Large intestine (tissue), 3 donors: ENCODE data around the gene GALP. TPM values are rescaled to one million over a fixed set of nuclear protein-coding genes. Genes with fewer than 3 reads are reported as not detected.
"Not testable (repeated sequence)": the region's sequence is repeated elsewhere in the genome, so short reads cannot be mapped to it uniquely, and the experiment has no call there.

ENCODE experiments used
- DNase-seq, 2 donors: peaks; one replicate each; pipeline versions ENCODE4 v3.0.0 to v3.0.0-alpha.2; 2013
- H3K27ac ChIP-seq: one replicate; pipeline ENCODE4 v1.5.1; 2013; ENCODE audit warnings: low read length
- H3K27me3 ChIP-seq: 2 replicates; pipeline ENCODE4 v1.6.1; 2013; ENCODE audit warnings: low read length; ENCODE audit not compliant: control insufficient read depth, insufficient read depth
- H3K36me3 ChIP-seq: 2 replicates; pipeline ENCODE4 v1.6.1; 2013; ENCODE audit warnings: low read length; ENCODE audit not compliant: control insufficient read depth, insufficient read depth
- H3K4me1 ChIP-seq: one replicate; pipeline ENCODE4 v1.6.1; 2013; ENCODE audit warnings: low read length; ENCODE audit not compliant: control insufficient read depth, insufficient read depth
- H3K4me3 ChIP-seq: one replicate; pipeline ENCODE4 v1.5.1; 2013; ENCODE audit warnings: low read length
- H3K9me3 ChIP-seq: one replicate; pipeline ENCODE4 v1.6.1; 2013; ENCODE audit warnings: mild to moderate bottlenecking, low read depth, low read length, moderate library complexity; ENCODE audit not compliant: control insufficient read depth
- WGBS: methylation state at CpG from one replicate; pipeline ENCODE4 v1.1.5; 2013; ENCODE audit warnings: low lambda C conversion rate; ENCODE audit not compliant: insufficient coverage; 5-methylcytosine and 5-hydroxymethylcytosine counted together
- polyA plus RNA-seq: library from polyadenylated mRNA; unstranded; fragments of 120-200 nt; gene quantifications from one replicate; pipeline ENCODE4 v1.2.1, GENCODE V29; 2013

Gene GALP
- polyA plus RNA-seq, 1 donor: not detected

DNA sequence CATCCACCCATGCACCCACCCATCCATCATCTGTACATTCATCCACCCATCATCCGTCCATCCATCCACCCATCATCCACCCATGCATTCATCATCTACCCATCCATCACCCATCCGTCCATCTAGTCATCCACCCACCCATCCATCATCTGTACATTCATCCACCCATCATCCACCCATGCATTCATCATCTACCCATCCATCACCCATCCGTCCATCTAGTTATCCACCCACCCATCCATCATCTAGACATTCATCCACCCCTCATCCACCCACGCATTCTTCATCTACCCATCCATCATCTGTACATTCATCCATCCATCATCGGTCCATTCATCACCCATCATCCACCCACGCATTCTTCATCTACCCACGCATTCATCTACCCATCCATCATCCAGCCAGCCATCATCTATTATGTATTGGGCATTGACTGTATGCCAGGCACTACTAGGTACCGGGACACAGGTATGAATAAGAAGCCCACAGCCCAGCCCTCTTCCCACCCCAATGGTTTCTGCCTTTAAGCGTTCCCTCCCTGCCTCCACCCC is 16.7 kb upstream of the GALP start:
- Histone ChIP-seq H3K4me1 (no peaks in the 10 kb centered on the region), H3K27ac (no peak overlapping the region), H3K4me3 (no peak overlapping the region), H3K36me3 (peaks cover 45% of the 10 kb centered on the region), H3K27me3 (no peaks in the 10 kb centered on the region), H3K9me3 (no peaks in the 10 kb centered on the region)
- 94% methylated on average over 5 of the region's 9 CpGs for WGBS
- no peak for DNase-seq

DNA sequence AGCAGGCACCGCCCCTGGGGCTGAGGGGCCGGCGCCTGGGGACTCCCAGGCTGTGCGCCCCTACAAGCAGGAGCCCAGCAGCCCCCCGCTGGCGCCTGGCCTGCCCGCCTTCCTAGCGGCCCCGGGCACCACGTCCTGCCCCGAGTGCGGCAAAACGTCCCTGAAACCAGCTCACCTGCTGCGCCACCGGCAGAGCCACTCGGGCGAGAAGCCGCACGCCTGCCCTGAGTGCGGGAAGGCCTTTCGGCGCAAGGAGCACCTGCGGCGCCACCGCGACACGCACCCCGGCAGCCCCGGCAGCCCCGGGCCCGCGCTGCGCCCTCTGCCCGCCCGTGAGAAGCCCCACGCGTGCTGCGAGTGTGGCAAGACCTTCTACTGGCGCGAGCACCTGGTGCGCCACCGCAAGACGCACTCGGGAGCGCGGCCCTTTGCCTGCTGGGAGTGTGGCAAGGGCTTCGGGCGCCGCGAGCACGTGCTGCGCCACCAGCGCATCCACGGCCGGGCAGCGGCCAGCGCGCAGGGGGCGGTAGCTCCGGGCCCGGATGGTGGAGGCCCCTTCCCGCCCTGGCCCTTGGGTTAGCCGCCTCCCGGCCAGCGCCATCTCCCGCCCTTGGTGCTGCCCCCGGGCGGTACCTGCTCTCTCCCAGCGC is 16.1 kb upstream of the GALP start:
- no peaks in the 10 kb centered on the region for H3K4me1 ChIP-seq
- H3K4me3 ChIP-seq: no peak overlapping the region
- H3K27me3 ChIP-seq: no peaks in the 10 kb centered on the region
- no peaks in the 10 kb centered on the region for H3K9me3 ChIP-seq
- no peak overlapping the region for H3K27ac ChIP-seq
- WGBS: no CpG with 5 or more reads among the region's 69 CpGs
- peaks cover 41% of the 10 kb centered on the region for H3K36me3 ChIP-seq
- DNase-seq: no peak

- WGBS: no CpG with 5 or more reads among the region's 11 CpGs
- Histone ChIP-seq H3K4me3 (no peak overlapping the region), H3K27ac (no peak overlapping the region), H3K9me3 (no peaks in the 10 kb centered on the region), H3K36me3 (peaks cover 28% of the 10 kb centered on the region), H3K27me3 (no peaks in the 10 kb centered on the region), H3K4me1 (no peaks in the 10 kb centered on the region)
- DNase-seq: no peak
Observed at GRCh38 chr19:56161534-56161933, 14.3 kb upstream of the GALP start.

DNA sequence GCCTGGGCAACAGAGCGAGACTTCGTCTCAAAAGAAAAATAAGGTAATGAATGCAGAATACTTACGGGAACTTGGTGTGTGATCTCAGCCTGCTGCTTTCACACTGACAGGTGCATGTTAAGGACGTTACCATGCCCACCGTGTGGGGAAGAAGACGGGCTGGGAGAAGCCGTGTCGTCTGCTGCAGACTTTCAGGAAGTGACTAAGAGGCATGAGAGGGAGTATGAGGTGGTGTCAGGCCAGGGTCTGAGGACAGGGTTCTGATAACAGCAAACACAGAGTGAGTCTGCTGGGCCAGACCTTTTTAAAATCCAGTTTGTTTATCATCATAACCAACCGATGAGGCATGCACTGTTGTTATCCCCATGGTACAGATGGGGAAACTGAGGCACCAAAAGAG is 13.6 kb upstream of the GALP start:
- WGBS: 100% methylated on average over 1 of the region's 9 CpGs
- no peaks in the 10 kb centered on the region for H3K4me1 ChIP-seq
- DNase-seq: no peak
- no peaks in the 10 kb centered on the region for H3K27me3 ChIP-seq
- peaks cover 24% of the 10 kb centered on the region for H3K36me3 ChIP-seq
- H3K9me3 ChIP-seq: no peaks in the 10 kb centered on the region
- H3K4me3 ChIP-seq: no peak overlapping the region
- no peak overlapping the region for H3K27ac ChIP-seq

DNA sequence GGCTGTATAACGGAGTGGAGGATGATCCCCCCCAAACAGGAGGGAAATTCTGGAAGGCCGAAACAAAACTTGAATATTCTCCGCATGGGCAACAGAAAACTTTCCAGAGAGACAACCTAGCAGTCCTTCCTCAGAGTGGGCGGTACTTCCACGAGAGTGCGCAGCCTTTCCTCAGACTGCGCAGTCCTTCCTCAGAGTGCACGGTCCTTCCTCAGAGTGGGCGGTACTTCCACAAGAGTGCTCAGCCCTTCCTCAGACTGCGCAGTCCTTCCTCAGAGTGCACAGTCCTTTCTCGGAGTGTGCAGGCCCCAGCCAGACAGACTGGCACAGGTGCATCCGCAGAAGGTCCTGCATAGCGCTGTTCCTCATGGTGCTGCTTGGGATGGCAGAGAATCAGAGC is 12.7 kb upstream of the GALP start:
- DNase-seq: no peak
- H3K9me3 ChIP-seq: no peaks in the 10 kb centered on the region
- no CpG with 5 or more reads among the region's 13 CpGs for WGBS
- no peak overlapping the region for H3K27ac ChIP-seq
- H3K27me3 ChIP-seq: no peaks in the 10 kb centered on the region
- H3K4me3 ChIP-seq: no peak overlapping the region
- no peaks in the 10 kb centered on the region for H3K4me1 ChIP-seq
- H3K36me3 ChIP-seq: peaks cover 22% of the 10 kb centered on the region

GRCh38 chr19:56167064-56167578 is 8.7 kb upstream of the GALP start:
- Histone ChIP-seq H3K27me3 (no peaks in the 10 kb centered on the region), H3K27ac (no peak overlapping the region), H3K36me3 (no peaks in the 10 kb centered on the region), H3K4me3 (no peak overlapping the region), H3K4me1 (no peaks in the 10 kb centered on the region), H3K9me3 (no peaks in the 10 kb centered on the region)
- WGBS: no CpG with 5 or more reads among the region's 7 CpGs
- DNase-seq: no peak

- peak; percentile 19 to 50 for DNase-seq
- no peak overlapping the region for H3K27ac ChIP-seq
- H3K4me1 ChIP-seq: no peaks in the 10 kb centered on the region
- H3K36me3 ChIP-seq: no peaks in the 10 kb centered on the region
- peaks cover 13% of the 10 kb centered on the region for H3K27me3 ChIP-seq
- H3K4me3 ChIP-seq: no peak overlapping the region
- WGBS: no CpG with 5 or more reads among the region's 14 CpGs
- H3K9me3 ChIP-seq: no peaks in the 10 kb centered on the region
Observed at GRCh38 chr19:56170261-56170660, 5.5 kb upstream of the GALP start.

DNA sequence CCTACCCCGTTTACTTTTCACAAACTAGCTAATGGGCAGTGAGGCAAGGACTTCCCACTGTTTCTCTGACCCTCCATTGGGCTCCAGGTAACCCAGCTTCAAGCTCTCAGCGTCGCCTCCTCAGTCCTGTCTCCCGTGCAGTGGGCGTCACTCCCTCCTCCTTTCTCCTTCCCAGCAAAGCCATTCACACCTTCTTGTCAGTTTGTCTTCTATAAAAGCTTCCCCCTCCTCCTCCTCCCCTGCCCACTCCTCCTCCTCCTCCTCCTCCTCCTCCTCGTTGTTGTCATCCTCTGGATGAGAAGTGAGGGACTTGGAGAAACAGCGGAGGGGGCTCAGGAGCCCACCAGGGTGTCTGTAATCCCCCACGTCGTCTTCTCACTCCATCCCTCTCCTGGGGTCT is 1.7 kb upstream of the GALP start:
- Histone ChIP-seq H3K27me3 (peaks cover 16% of the 10 kb centered on the region), H3K9me3 (no peaks in the 10 kb centered on the region), H3K36me3 (no peaks in the 10 kb centered on the region), H3K4me3 (no peak overlapping the region), H3K4me1 (no peaks in the 10 kb centered on the region), H3K27ac (no peak overlapping the region)
- no CpG with 5 or more reads among the region's 9 CpGs for WGBS
- no peak for DNase-seq

GRCh38 chr19:56174550-56174949 is 1.3 kb upstream of the GALP start:
- DNase-seq: no peak
- no CpG with 5 or more reads among the region's 11 CpGs for WGBS
- no peak overlapping the region for H3K4me3 ChIP-seq
- no peak overlapping the region for H3K27ac ChIP-seq
- no peaks in the 10 kb centered on the region for H3K36me3 ChIP-seq
- peaks cover 16% of the 10 kb centered on the region for H3K27me3 ChIP-seq
- H3K9me3 ChIP-seq: no peaks in the 10 kb centered on the region
- H3K4me1 ChIP-seq: no peaks in the 10 kb centered on the region

- H3K27me3 ChIP-seq: peaks cover 16% of the 10 kb centered on the region
- H3K4me3 ChIP-seq, H3K9me3 ChIP-seq, H3K36me3 ChIP-seq, H3K27ac ChIP-seq, H3K4me1 ChIP-seq, DNase-seq: not testable (repeated sequence)
- no CpG with 5 or more reads among the region's 11 CpGs for WGBS
Observed at GRCh38 chr19:56176310-56176709, 502 bp downstream of the GALP start.

DNA sequence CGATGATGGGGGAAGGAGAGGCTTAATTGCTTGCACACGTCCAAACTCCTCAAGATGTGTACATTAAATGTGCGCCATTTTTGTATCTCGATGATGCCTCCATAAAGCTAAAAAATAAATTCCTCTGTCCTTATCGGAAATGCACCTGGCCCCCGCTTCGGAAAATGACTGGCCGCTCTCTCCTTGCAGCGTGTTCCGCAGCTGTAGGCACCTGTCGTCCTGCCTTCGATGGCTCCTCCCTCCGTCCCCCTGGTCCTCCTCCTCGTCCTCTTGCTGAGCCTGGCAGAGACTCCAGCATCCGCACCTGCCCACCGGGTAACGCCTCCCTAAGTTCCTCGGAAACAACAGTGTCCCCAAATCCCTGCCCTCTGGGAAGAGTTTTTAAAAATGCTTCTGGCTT is 1.1 kb downstream of the GALP start:
- no peak overlapping the region for H3K27ac ChIP-seq
- H3K27me3 ChIP-seq: peaks cover 16% of the 10 kb centered on the region
- H3K4me3 ChIP-seq: no peak overlapping the region
- WGBS: no CpG with 5 or more reads among the region's 18 CpGs
- DNase-seq: no peak
- H3K4me1 ChIP-seq: no peaks in the 10 kb centered on the region
- no peaks in the 10 kb centered on the region for H3K9me3 ChIP-seq
- H3K36me3 ChIP-seq: no peaks in the 10 kb centered on the region
